ENCODE results near the gene TENM4. TPM values are rescaled to one million over a fixed set of nuclear protein-coding genes. Genes with fewer than 3 reads are reported as not detected.

TENM4 gene
- total RNA-seq, 1 experiment from 2014 or later: 0.39 TPM

DNA sequence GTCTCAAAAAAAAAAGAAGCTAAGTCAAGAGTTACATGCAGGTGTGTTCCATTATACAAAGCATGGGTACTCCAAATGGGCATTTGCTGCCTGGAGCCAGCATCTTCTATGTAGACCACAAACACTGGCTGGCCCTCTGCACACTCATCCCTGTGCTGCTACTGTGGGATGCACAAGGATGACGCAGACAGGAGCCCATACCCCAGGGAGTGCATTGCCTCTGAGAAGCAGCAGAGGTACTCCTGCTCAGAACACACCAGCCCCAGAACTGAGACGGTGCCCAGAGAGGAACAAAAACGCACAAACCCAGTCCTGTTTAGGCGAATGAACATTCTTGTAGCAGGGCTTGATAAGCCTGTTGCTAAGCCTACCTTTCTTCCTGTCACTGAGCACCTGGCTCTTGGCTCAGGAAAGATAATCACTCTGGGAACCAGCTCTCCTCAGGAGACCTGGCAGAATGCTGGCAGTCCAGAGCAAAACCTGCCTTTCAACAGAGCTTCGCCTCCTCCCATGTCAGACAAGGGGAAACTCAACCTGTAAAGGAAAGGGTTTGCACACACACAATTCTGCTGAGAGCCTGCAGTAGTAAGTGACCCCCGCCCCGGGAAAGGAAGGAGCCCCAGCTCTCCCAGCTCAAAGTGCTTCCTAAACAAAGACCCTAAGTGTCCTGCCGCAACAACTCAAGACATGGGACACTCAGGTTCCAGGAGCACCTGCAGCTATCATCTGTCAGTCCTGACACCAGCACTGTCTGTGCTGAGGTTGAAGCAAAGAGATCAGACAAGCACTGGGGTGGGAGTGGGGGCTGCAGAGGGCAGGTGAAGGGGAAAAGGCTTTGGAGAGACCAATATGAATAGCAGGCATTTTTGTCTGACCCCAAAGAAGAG lies 145.7 kb downstream of the TENM4 start:
- BruUV-seq (replicated peaks): no TSS peak
- Histone ChIP-seq H3K36me3 (ENCODE audit: control insufficient read depth, insufficient read depth, low read length) (no peaks in the 10 kb centered on the region), H3K4me1 (ENCODE audit: control insufficient read depth, insufficient read depth, low read length) (no peaks in the 10 kb centered on the region), H3K9me3 (ENCODE audit: control insufficient read depth, insufficient read depth, low read depth, low read length) (no peaks in the 10 kb centered on the region), H3K27me3 (ENCODE audit: control insufficient read depth, insufficient read depth, low read length) (no peaks in the 10 kb centered on the region), H3K27ac (ENCODE audit: low read length) (no peak overlapping the region), H3K4me3 (ENCODE audit: low read depth in 2 of 2, low read length in 2 of 2) (no peak overlapping the region)
- intact Hi-C loops (cut with micrococcal nuclease; ENCODE audit: unreplicated experiment) (no loop called here), in situ Hi-C loops (cut with HindIII; ENCODE audit: low pct_unique_long_range_greater_than_20kb, low sequenced_read_pairs) (no loop called here)
- ChIA-PET POLR2A (no interaction called here), CTCF (no interaction called here)
- TF ChIP-seq, protein P1, sequence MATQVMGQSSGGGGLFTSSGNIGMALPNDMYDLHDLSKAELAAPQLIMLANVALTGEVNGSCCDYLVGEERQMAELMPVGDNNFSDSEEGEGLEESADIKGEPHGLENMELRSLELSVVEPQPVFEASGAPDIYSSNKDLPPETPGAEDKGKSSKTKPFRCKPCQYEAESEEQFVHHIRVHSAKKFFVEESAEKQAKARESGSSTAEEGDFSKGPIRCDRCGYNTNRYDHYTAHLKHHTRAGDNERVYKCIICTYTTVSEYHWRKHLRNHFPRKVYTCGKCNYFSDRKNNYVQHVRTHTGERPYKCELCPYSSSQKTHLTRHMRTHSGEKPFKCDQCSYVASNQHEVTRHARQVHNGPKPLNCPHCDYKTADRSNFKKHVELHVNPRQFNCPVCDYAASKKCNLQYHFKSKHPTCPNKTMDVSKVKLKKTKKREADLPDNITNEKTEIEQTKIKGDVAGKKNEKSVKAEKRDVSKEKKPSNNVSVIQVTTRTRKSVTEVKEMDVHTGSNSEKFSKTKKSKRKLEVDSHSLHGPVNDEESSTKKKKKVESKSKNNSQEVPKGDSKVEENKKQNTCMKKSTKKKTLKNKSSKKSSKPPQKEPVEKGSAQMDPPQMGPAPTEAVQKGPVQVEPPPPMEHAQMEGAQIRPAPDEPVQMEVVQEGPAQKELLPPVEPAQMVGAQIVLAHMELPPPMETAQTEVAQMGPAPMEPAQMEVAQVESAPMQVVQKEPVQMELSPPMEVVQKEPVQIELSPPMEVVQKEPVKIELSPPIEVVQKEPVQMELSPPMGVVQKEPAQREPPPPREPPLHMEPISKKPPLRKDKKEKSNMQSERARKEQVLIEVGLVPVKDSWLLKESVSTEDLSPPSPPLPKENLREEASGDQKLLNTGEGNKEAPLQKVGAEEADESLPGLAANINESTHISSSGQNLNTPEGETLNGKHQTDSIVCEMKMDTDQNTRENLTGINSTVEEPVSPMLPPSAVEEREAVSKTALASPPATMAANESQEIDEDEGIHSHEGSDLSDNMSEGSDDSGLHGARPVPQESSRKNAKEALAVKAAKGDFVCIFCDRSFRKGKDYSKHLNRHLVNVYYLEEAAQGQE (IDR thresholded peaks at IDR 0.05; ENCODE audit: insufficient read depth in 1 of 2, low read depth in 2 of 2, low read length in 1 of 2): no peak
- TF ChIP-seq POLR2AphosphoS5 (IDR thresholded peaks at IDR 0.05; ENCODE audit: low read depth, low read length): no peak
- no peak for TF ChIP-seq SIN3A (IDR thresholded peaks at IDR 0.05; ENCODE audit: borderline replicate concordance, insufficient read depth, low read depth, low read length)
- TF ChIP-seq, protein P2, sequence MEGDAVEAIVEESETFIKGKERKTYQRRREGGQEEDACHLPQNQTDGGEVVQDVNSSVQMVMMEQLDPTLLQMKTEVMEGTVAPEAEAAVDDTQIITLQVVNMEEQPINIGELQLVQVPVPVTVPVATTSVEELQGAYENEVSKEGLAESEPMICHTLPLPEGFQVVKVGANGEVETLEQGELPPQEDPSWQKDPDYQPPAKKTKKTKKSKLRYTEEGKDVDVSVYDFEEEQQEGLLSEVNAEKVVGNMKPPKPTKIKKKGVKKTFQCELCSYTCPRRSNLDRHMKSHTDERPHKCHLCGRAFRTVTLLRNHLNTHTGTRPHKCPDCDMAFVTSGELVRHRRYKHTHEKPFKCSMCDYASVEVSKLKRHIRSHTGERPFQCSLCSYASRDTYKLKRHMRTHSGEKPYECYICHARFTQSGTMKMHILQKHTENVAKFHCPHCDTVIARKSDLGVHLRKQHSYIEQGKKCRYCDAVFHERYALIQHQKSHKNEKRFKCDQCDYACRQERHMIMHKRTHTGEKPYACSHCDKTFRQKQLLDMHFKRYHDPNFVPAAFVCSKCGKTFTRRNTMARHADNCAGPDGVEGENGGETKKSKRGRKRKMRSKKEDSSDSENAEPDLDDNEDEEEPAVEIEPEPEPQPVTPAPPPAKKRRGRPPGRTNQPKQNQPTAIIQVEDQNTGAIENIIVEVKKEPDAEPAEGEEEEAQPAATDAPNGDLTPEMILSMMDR (IDR thresholded peaks at IDR 0.05): no peak
- TF ChIP-seq TCF7L2 (IDR thresholded peaks at IDR 0.05; ENCODE audit: low read depth, low read length): no peak
- DNase-seq (ENCODE audit: low read depth, low spot score) (no peak), ATAC-seq (no peak)

- CTCF ChIA-PET: no interaction called here
- Histone ChIP-seq H3K36me3 (ENCODE audit: control insufficient read depth, insufficient read depth, low read length) (no peaks in the 10 kb centered on the region), H3K27me3 (ENCODE audit: control insufficient read depth, insufficient read depth, low read length) (no peaks in the 10 kb centered on the region), H3K4me1 (ENCODE audit: control insufficient read depth, insufficient read depth, low read length) (no peaks in the 10 kb centered on the region), H3K4me3 (ENCODE audit: low read depth in 2 of 2, low read length in 2 of 2) (no peak overlapping the region), H3K9me3 (ENCODE audit: control insufficient read depth, insufficient read depth, low read depth, low read length) (no peaks in the 10 kb centered on the region), H3K27ac (ENCODE audit: low read length) (no peak overlapping the region)
- in situ Hi-C loops (cut with HindIII; ENCODE audit: low pct_unique_long_range_greater_than_20kb, low sequenced_read_pairs): no loop called here
- ATAC-seq (no peak), DNase-seq (ENCODE audit: low read depth, low spot score) (no peak)
- BruUV-seq (replicated peaks): no TSS peak
- TF ChIP-seq POLR2AphosphoS5 (IDR thresholded peaks at IDR 0.05; ENCODE audit: low read depth, low read length) (no peak), SIN3A (IDR thresholded peaks at IDR 0.05; ENCODE audit: borderline replicate concordance, insufficient read depth, low read depth, low read length) (no peak), TCF7L2 (IDR thresholded peaks at IDR 0.05; ENCODE audit: low read depth, low read length) (no peak)
- TF ChIP-seq, protein P1 (IDR thresholded peaks at IDR 0.05; ENCODE audit: insufficient read depth in 1 of 2, low read depth in 2 of 2, low read length in 1 of 2): no peak
- TF ChIP-seq, protein P2 (IDR thresholded peaks at IDR 0.05): no peak
- intact Hi-C loops (cut with micrococcal nuclease; ENCODE audit: unreplicated experiment): no loop called here
- POLR2A ChIA-PET: no interaction called here
Measured at GRCh38 chr11:79291948-79292347, 148.9 kb downstream of the TENM4 start.
